Endothelial cell of umbilical vein (primary cell): ENCODE results near the gene CIITA.

Experiments used
- EZH2 ChIP-seq: IDR thresholded peaks from 2 replicates; pipeline ENCODE4 v1.6.1; 2012; ENCODE audit warnings: borderline replicate concordance, low read depth, mild to moderate bottlenecking, moderate library complexity, low read length, inconsistent platforms; ENCODE audit not compliant: severe bottlenecking
- FOS ChIP-seq: IDR thresholded peaks from 2 replicates; pipeline ENCODE4 v1.6.1; 2011; ENCODE audit warnings: mild to moderate bottlenecking, low read length, moderate library complexity, borderline replicate concordance; ENCODE audit not compliant: insufficient read depth
- POLR2A ChIP-seq: IDR thresholded peaks from 2 replicates; pipeline ENCODE4 v1.6.1; 2012; ENCODE audit warnings: low read depth, mild to moderate bottlenecking, control low read depth, low read length
- TF ChIP-seq, protein P1 (sequence below), 2 donors: IDR thresholded peaks; 1 replicate in 1 of 2; 2 replicates in 1 of 2; pipeline ENCODE4 v1.5.1; 2011; ENCODE audit warnings: low read length in 2 of 2, mild to moderate bottlenecking in 2 of 2, moderate library complexity in 2 of 2, control low read depth in 1 of 2, inconsistent platforms in 1 of 2, low read depth in 1 of 2; ENCODE audit not compliant: insufficient read depth in 1 of 2; ENCODE audit errors: extremely low read depth in 1 of 2
- TF ChIP-seq, protein P2 (sequence below): IDR thresholded peaks from 2 replicates; pipeline ENCODE4 v1.6.1; 2011; ENCODE audit not compliant: insufficient read depth, insufficient read length

DNA sequence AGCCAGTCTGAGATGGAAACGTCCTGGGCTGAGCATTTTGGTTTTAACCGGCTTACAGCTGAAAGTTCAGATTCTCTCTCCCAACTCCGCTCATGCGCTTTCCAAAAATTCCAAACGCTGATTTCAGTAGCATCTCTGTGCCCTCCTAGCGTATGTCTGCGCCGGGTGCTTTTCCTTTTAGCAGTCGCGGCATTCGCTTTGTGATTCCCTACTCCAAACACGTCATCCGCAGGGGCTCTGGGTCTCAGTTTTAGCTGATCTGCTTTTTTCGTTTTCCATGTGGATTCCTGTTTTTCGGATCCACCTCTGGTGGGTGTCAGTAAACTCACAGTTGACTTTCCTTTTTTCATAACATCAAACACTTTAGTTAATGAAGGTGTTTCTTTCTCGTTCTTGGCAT, 36.3 kb upstream of the CIITA start:
- TF ChIP-seq, protein P1, sequence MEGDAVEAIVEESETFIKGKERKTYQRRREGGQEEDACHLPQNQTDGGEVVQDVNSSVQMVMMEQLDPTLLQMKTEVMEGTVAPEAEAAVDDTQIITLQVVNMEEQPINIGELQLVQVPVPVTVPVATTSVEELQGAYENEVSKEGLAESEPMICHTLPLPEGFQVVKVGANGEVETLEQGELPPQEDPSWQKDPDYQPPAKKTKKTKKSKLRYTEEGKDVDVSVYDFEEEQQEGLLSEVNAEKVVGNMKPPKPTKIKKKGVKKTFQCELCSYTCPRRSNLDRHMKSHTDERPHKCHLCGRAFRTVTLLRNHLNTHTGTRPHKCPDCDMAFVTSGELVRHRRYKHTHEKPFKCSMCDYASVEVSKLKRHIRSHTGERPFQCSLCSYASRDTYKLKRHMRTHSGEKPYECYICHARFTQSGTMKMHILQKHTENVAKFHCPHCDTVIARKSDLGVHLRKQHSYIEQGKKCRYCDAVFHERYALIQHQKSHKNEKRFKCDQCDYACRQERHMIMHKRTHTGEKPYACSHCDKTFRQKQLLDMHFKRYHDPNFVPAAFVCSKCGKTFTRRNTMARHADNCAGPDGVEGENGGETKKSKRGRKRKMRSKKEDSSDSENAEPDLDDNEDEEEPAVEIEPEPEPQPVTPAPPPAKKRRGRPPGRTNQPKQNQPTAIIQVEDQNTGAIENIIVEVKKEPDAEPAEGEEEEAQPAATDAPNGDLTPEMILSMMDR (IDR thresholded peaks at IDR 0.05; ENCODE audit: extremely low read depth in 1 of 2, insufficient read depth in 1 of 2, low read depth in 1 of 2, low read length in 2 of 2): no peak
- TF ChIP-seq EZH2 (no peak), POLR2A (no peak), FOS (no peak)
- TF ChIP-seq, protein P2, sequence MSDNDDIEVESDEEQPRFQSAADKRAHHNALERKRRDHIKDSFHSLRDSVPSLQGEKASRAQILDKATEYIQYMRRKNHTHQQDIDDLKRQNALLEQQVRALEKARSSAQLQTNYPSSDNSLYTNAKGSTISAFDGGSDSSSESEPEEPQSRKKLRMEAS: no peak
